ENCODE data around the gene SLC18A3.

The SLC18A3 gene

GRCh38 chr10:49596836-49597235 is 13.3 kb upstream of the SLC18A3 start:
- Histone ChIP-seq H3K4me3 (replicated peaks; ENCODE audit: low read depth, low read length) (no peak overlapping the region), H3K36me3 (ENCODE audit: control insufficient read depth, insufficient read depth, low read length) (no peaks in the 10 kb centered on the region), H3K27me3 (replicated peaks; ENCODE audit: control insufficient read depth, insufficient read depth, low read length) (no peaks in the 10 kb centered on the region; the same call in 1 of the 2 replicates)
- TF ChIP-seq CTCF (IDR thresholded peaks at IDR 0.05; ENCODE audit: insufficient read depth, low read length, poor library complexity, severe bottlenecking), result no peak
- no peak for DNase-seq (ENCODE audit: extremely low read depth, insufficient read length)

GRCh38 chr10:49597426-49598163 is 12.5 kb upstream of the SLC18A3 start:
- no peak for TF ChIP-seq CTCF (IDR thresholded peaks at IDR 0.05; ENCODE audit: insufficient read depth, low read length, poor library complexity, severe bottlenecking)
- DNase-seq (ENCODE audit: extremely low read depth, insufficient read length), result no peak

GRCh38 chr10:49598164-49598856 is 11.8 kb upstream of the SLC18A3 start:
- Histone ChIP-seq H3K27me3 (replicated peaks; ENCODE audit: control insufficient read depth, insufficient read depth, low read length) (no peaks in the 10 kb centered on the region; the same call in 1 of the 2 replicates), H3K4me3 (replicated peaks; ENCODE audit: low read depth, low read length) (no peak overlapping the region), H3K36me3 (ENCODE audit: control insufficient read depth, insufficient read depth, low read length) (no peaks in the 10 kb centered on the region)
- no peak for DNase-seq (ENCODE audit: extremely low read depth, insufficient read length)
- TF ChIP-seq CTCF (IDR thresholded peaks at IDR 0.05; ENCODE audit: insufficient read depth, low read length, poor library complexity, severe bottlenecking), result no peak

More at GRCh38 chr10:49597426-49598163, 12.5 kb upstream of the SLC18A3 start:
- no peak overlapping the region for H3K4me3 ChIP-seq (replicated peaks; ENCODE audit: low read depth, low read length)
- no peaks in the 10 kb centered on the region for H3K36me3 ChIP-seq (ENCODE audit: control insufficient read depth, insufficient read depth, low read length)
- H3K27me3 ChIP-seq (replicated peaks; ENCODE audit: control insufficient read depth, insufficient read depth, low read length), result no peaks in the 10 kb centered on the region; the same call in 1 of the 2 replicates

- no peaks in the 10 kb centered on the region for H3K36me3 ChIP-seq (ENCODE audit: control insufficient read depth, insufficient read depth, low read length)
- no peak overlapping the region for H3K4me3 ChIP-seq (replicated peaks; ENCODE audit: low read depth, low read length)
- no peak for DNase-seq (ENCODE audit: extremely low read depth, insufficient read length)
- no peaks in the 10 kb centered on the region; the same call in 1 of the 2 replicates for H3K27me3 ChIP-seq (replicated peaks; ENCODE audit: control insufficient read depth, insufficient read depth, low read length)
- no peak for TF ChIP-seq CTCF (IDR thresholded peaks at IDR 0.05; ENCODE audit: insufficient read depth, low read length, poor library complexity, severe bottlenecking)
Measured at GRCh38 chr10:49598986-49599385, 11.1 kb upstream of the SLC18A3 start.

GRCh38 chr10:49599546-49599945 is 10.6 kb upstream of the SLC18A3 start:
- H3K4me3 ChIP-seq (replicated peaks; ENCODE audit: low read depth, low read length), result no peak overlapping the region
- no peaks in the 10 kb centered on the region for H3K36me3 ChIP-seq (ENCODE audit: control insufficient read depth, insufficient read depth, low read length)
- no peaks in the 10 kb centered on the region; the same call in 1 of the 2 replicates for H3K27me3 ChIP-seq (replicated peaks; ENCODE audit: control insufficient read depth, insufficient read depth, low read length)

More at GRCh38 chr10:49599546-49599945, 10.6 kb upstream of the SLC18A3 start:
- DNase-seq (ENCODE audit: extremely low read depth, insufficient read length), result no peak
- TF ChIP-seq CTCF (IDR thresholded peaks at IDR 0.05; ENCODE audit: insufficient read depth, low read length, poor library complexity, severe bottlenecking), result no peak

Data from GM06990 (cell line).